ENCODE measurements around the gene FBXO27. TPM values are rescaled to one million over a fixed set of nuclear protein-coding genes. Genes with fewer than 3 reads are reported as not detected.
"Not testable (repeated sequence)": the region's sequence is repeated elsewhere in the genome, so short reads cannot be mapped to it uniquely, and the experiment has no call there.

FBXO27 gene
- total RNA-seq, 2 experiments from 2014 or later = not detected

DNA sequence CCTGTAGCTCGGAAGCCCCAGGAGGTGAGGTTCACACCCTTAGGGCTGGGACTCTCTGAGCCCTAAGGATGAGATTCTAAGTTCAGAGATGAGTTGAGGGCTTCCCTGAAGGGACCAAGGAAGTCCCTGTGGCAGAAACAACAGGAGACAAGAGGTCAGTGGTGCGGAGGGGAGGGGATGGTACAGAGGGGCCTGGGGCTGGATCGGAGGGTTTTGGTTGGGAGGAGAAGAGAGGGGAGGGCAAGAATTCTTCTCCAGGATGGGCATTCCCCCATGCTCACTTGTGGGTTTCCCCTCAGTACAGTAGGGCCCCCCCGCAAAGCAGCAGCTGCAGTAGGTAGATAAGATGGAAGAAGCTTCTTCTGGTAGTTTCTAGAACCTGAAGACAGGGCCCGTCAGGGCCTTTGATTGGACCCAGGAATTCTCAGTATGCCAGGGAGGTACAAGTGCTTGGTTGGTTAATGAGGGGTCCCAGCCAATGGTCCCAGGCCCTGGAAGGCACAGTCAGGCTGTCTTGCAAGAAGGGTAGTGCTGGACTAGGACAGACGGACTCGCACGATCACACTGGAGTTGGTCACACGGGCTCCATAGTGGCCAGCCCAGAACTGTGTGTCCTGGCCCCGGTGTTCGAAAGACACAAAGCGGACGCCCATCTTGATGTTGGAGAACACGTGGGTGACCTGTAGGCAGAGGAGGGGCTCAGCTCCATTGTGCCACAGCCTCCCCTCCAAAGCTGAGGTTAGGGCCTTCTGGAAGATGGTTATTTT is 7.3 kb downstream of the FBXO27 start:
- DNase-seq (no peak), ATAC-seq (ENCODE audit: low read depth) (no peak)
- H3K27me3 Mint-ChIP-seq = peaks cover 10% of the 10 kb centered on the region
- no peaks in the 10 kb centered on the region for H3K4me1 Mint-ChIP-seq
- H3K27ac Mint-ChIP-seq = no peak overlapping the region
- H3K9me3 Mint-ChIP-seq = peaks cover 3% of the 10 kb centered on the region
- POLR2A ChIA-PET = no interaction called here
- H3K36me3 Mint-ChIP-seq = no peaks in the 10 kb centered on the region
- no peak overlapping the region for H3K4me3 Mint-ChIP-seq

DNA sequence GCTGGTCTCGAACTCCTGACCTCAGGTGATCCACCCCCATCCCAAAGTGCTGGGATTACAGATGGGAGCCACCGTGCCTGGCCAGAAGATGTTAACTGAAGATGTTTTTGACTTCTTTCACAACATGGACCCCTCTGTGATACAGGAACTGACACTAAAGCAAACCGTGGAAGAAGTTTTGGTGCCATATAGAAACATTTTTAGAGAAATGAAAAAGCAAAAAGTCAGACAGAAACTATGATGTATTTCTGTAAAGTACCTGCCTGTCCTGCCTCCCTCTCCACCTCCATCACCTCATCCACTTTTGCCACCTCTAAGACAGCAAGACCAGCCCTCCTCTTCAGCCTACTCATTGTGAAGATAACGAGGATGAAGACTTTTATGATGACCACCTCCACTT is 11.3 kb downstream of the FBXO27 start:
- no peaks in the 10 kb centered on the region for H3K4me1 Mint-ChIP-seq
- peaks cover 15% of the 10 kb centered on the region for H3K27me3 Mint-ChIP-seq
- POLR2A ChIA-PET = no interaction called here
- no peak for ATAC-seq (ENCODE audit: low read depth)
- no peaks in the 10 kb centered on the region for H3K9me3 Mint-ChIP-seq
- DNase-seq = no peak
- H3K27ac Mint-ChIP-seq = no peak overlapping the region
- H3K36me3 Mint-ChIP-seq = no peaks in the 10 kb centered on the region
- H3K4me3 Mint-ChIP-seq = no peak overlapping the region

DNA sequence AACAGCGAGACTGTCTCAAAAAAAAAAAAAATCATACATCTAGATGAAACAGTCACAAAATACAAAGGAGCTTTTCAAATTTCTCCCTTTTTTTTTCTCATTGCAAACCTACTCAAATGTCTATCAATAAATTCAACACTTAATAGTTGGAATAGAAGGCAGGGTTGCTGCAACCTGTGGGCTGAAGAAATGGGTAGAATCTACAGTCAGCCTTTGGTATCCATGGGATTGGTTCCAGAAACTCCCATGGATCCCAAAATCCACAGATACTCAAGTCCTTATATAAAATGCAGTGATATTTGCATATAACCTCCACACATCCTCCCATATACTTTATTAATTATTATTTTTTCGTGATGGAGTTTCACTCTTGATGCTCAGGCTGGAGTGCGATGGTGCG is 14.7 kb downstream of the FBXO27 start:
- no peaks in the 10 kb centered on the region for H3K9me3 Mint-ChIP-seq
- peaks cover 22% of the 10 kb centered on the region for H3K27me3 Mint-ChIP-seq
- H3K4me1 Mint-ChIP-seq = no peaks in the 10 kb centered on the region
- H3K27ac Mint-ChIP-seq = no peak overlapping the region
- DNase-seq (no peak), ATAC-seq (ENCODE audit: low read depth) (no peak)
- H3K4me3 Mint-ChIP-seq = no peak overlapping the region
- H3K36me3 Mint-ChIP-seq = no peaks in the 10 kb centered on the region
- POLR2A ChIA-PET = no interaction called here

DNA sequence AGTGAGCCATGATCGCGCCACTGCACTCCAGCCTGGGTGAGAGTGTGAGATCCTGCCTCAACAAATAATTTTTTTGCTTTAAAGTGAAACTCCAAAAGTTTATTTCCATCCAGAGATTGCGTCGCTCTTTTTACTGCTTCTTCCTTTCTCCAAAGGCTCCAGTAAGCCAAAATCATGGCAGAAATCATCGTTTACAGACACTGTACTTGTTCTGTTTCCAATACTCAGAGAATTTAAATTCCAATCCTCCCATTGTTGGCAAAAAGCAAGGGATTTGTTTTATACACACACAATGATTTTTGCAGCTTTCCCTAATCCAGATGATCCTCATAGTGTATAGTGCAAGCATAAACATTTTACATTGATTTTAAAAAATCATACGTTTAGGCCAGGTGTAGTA is 15.3 kb downstream of the FBXO27 start:
- H3K9me3 Mint-ChIP-seq = no peaks in the 10 kb centered on the region
- H3K27ac Mint-ChIP-seq = no peak overlapping the region
- no peaks in the 10 kb centered on the region for H3K36me3 Mint-ChIP-seq
- DNase-seq (no peak), ATAC-seq (ENCODE audit: low read depth) (no peak)
- H3K4me1 Mint-ChIP-seq = no peaks in the 10 kb centered on the region
- peaks cover 22% of the 10 kb centered on the region for H3K27me3 Mint-ChIP-seq
- H3K4me3 Mint-ChIP-seq = no peak overlapping the region
- POLR2A ChIA-PET = no interaction called here

DNA sequence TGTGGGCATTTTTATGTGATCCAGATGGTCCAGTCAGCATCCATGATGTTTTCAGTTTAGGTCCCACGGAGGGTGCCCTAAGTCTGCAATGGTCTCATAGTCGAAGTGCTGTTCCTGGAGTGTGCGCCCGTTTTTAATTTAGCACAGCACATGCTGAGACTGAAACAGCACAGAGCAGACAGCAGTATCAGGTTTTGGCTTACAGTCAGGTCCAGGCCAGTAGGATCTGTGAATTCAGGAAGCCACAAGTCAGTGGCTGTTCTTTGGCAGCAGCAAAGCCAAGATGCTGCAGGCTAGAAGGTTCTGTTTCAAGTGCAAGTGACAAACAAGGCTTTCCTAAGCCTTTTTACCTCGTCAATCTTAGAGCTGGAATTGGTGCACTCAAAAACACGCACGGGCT is 18.3 kb downstream of the FBXO27 start:
- DNase-seq (no peak), ATAC-seq (ENCODE audit: low read depth) (no peak)
- Mint-ChIP-seq H3K27me3 (peaks cover 20% of the 10 kb centered on the region), H3K4me3 (no peak overlapping the region), H3K36me3 (no peaks in the 10 kb centered on the region), H3K9me3 (no peaks in the 10 kb centered on the region), H3K4me1 (no peaks in the 10 kb centered on the region), H3K27ac (no peak overlapping the region)
- POLR2A ChIA-PET = no interaction called here

DNA sequence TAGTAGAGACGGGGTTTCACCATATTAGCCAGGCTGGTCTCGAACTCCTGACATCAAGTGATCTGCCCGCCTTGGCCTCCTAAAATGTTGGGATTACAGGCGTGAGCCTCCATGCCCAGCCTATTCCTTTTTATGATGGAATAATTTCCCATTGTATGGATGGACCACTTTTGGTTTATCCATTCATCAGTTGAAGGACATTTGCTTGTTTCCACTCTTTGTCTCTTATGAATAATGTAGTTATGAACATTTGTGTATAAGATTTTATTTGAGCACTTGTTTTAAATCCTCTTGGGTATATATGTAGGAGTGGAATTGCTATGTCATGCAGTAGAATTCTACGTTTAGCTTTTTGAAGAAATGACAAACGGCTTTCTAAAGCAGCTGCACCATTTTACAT is 23.3 kb downstream of the FBXO27 start:
- Mint-ChIP-seq H3K36me3 (no peaks in the 10 kb centered on the region), H3K9me3 (no peaks in the 10 kb centered on the region), H3K27me3 (peaks cover 11% of the 10 kb centered on the region), H3K4me1 (peaks cover 4% of the 10 kb centered on the region), H3K27ac (no peak overlapping the region), H3K4me3 (no peak overlapping the region)
- POLR2A ChIA-PET = interaction anchor here (0.5 kb wide), 1 partner anchor 27 kb away, joined by 7 read pairs; no protein-coding TSS in a partner anchor
- no peak for DNase-seq
- ATAC-seq (ENCODE audit: low read depth) = no peak

DNA sequence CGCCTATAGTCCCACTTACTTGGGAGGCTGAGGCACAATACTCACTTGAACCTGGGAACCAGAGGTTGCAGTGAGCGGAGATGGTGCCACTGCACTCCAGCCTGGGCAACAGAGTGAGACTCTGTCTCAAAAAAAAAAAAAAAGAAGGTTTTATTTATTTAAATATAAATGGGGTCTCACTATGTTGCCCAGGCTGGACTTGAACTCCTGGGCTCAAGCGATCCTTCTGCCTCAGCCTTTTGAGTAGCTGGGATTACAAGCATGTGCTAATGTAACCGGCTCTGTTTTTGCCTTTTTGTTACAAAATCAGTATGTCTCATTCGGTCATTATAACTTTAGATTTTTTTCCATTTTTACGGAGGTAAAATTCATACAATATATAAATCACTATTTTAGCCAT is 24.2 kb downstream of the FBXO27 start:
- Mint-ChIP-seq H3K27me3 (peaks cover 15% of the 10 kb centered on the region), H3K4me1 (peaks cover 4% of the 10 kb centered on the region), H3K27ac (no peak overlapping the region), H3K4me3 (no peak overlapping the region), H3K9me3 (no peaks in the 10 kb centered on the region), H3K36me3 (no peaks in the 10 kb centered on the region)
- POLR2A ChIA-PET = interaction anchor here (0.6 kb wide), 2 partner anchors 107 to 1041 kb away, joined by 4 read pairs; no protein-coding TSS in a partner anchor
- DNase-seq (no peak), ATAC-seq (ENCODE audit: low read depth) (no peak)

DNA sequence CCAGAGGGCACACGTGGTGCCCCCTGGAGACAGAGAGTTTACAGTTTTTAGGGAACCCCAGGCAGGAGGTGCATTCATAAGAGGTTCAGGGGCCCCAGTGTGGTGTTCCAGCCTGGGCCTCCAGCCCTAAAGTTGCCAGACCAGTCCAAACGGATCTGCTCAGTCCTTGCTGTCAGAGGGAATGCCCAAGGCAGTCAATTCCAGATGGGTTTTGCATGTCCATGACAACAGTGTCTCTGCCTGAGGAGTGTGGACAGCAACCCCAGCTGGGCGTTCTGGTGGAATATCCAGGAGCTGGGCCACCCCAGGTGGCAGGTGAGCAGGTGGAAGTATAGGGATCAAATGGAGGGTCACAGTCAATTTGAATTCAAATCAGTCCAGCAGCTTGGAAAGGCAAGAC is 25.3 kb downstream of the FBXO27 start:
- H3K27me3 Mint-ChIP-seq = peaks cover 15% of the 10 kb centered on the region
- DNase-seq = no peak
- POLR2A ChIA-PET = interaction anchor here (0.6 kb wide), 1 partner anchor 600 kb away, joined by 3 read pairs; no protein-coding TSS in a partner anchor
- H3K36me3 Mint-ChIP-seq = no peaks in the 10 kb centered on the region
- H3K4me3 Mint-ChIP-seq = no peak overlapping the region
- H3K9me3 Mint-ChIP-seq = no peaks in the 10 kb centered on the region
- peaks cover 4% of the 10 kb centered on the region for H3K4me1 Mint-ChIP-seq
- ATAC-seq (ENCODE audit: low read depth) = no peak
- no peak overlapping the region for H3K27ac Mint-ChIP-seq

DNA sequence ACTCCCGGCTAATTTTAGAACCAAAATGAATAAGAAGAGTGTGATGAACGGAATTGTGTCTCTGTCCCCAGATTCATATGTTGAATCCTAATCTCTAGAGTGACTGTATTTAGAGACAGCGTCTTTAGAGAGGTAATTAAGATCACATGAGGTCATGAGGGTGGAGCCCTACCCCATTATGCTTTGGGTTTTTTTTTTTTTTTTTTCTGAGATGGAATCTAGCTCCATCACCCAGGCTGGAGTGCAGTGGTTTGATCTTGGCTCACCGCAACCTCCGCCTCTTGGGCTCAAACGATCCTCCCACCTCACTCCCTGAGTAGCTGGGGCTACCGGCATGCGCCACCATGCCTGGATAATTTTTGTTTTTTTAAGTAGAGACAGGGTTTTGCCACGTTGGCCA is 27.9 kb downstream of the FBXO27 start:
- Mint-ChIP-seq H3K27ac (no peak overlapping the region), H3K27me3 (peaks cover 10% of the 10 kb centered on the region), H3K9me3 (no peaks in the 10 kb centered on the region), H3K4me3 (no peak overlapping the region), H3K36me3 (no peaks in the 10 kb centered on the region), H3K4me1 (peaks cover 4% of the 10 kb centered on the region)
- no peak for ATAC-seq (ENCODE audit: low read depth)
- DNase-seq = no peak
- POLR2A ChIA-PET = no interaction called here

DNA sequence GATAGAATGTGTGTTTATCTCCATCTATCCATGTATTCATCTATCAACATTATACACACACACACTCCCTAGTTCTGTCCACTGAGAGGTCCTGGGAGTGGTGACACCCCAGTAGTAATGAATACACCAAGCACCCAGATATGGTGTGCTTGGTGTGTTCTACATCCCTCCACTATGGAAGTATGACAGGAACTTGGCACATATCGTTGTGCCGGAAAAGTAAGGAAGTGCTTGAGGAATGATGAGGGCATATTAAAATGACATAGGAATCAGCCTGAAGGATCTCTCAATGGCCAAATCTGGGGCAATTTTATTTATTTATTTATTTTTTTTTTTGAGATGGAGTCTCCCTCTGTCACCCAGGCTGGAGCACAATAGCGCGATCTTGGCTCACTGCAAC is 28.6 kb downstream of the FBXO27 start:
- POLR2A ChIA-PET = no interaction called here
- DNase-seq (no peak), ATAC-seq (ENCODE audit: low read depth) (no peak)
- Mint-ChIP-seq H3K4me3 (no peak overlapping the region), H3K36me3 (no peaks in the 10 kb centered on the region), H3K27me3 (peaks cover 10% of the 10 kb centered on the region), H3K9me3 (no peaks in the 10 kb centered on the region), H3K4me1 (peaks cover 4% of the 10 kb centered on the region), H3K27ac (no peak overlapping the region)

DNA sequence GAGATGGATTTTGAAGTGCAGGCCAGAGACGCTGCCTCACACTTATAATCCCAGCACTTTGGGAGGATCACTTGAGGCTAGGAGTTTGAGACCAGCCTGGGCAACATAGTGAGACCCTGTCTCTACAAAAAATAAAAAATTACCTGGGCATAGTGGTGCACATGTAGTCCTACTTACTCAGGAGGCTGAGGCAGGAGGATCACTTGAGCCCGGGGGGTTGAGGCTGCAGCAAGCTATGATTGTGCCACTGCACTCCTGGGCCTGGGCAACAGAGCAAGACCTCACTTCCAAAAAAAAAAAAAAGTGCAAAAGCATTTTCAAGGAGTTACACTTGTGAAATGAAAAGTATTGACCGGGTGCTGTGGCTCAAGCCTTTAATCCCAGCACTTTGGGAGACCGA is 29.2 kb downstream of the FBXO27 start:
- no peaks in the 10 kb centered on the region for H3K9me3 Mint-ChIP-seq

DNA sequence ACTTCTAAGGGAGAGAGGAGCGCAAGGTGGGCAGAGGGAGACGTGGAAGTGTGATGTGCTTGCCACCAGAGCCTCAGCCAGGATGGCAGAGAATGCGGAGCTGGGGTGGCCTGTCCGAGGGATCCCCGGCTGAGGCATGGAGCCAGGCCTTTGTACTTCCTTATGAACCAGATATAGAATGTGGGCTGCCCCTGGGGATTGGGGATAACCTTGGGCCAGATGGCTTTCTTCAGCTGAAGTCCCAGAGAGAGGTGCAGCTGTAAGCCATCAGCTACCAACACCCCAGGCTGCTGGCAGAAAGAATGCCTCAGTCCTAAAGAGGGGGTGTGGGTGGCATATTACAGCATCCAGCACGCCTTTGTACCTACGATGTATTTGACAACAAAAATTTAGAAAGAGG is 31.3 kb downstream of the FBXO27 start:
- no peaks in the 10 kb centered on the region for H3K36me3 Mint-ChIP-seq
- ATAC-seq (ENCODE audit: low read depth) (no peak), DNase-seq (no peak)
- H3K4me1 Mint-ChIP-seq = peaks cover 4% of the 10 kb centered on the region
- no peaks in the 10 kb centered on the region for H3K9me3 Mint-ChIP-seq
- no peak overlapping the region for H3K27ac Mint-ChIP-seq
- POLR2A ChIA-PET = no interaction called here
- no peak overlapping the region for H3K4me3 Mint-ChIP-seq
- H3K27me3 Mint-ChIP-seq = peaks cover 12% of the 10 kb centered on the region

More for the DNA sequence above, 29.2 kb downstream of the FBXO27 start:
- Mint-ChIP-seq H3K27me3 (peaks cover 10% of the 10 kb centered on the region), H3K4me1 (peaks cover 4% of the 10 kb centered on the region), H3K36me3 (no peaks in the 10 kb centered on the region), H3K4me3 (no peak overlapping the region), H3K27ac (no peak overlapping the region)
- no peak for DNase-seq
- POLR2A ChIA-PET = interaction anchor here (0.6 kb wide), 1 partner anchor 64 kb away, joined by 4 read pairs; no protein-coding TSS in a partner anchor
- ATAC-seq (ENCODE audit: low read depth) = no peak

DNA sequence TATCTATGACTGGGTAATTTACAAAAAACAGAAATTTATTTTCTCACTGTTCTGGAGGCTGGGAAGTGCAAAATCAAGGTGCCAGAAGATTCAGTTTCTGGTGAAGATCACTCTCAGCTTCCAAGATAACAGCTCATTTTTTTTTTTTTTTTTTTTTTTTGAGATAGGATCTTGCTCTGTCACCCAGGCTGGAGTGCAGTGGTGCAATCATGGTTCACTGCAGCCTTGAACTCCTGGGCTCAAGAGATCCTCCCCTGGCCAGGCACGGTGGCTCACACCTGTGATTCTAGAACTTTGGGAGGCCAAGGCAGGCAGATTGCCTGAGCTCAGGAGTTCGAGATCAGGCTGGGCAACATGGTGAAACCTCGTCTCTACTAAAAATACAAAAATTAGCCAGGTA is 34.8 kb downstream of the FBXO27 start:
- DNase-seq; H3K36me3 Mint-ChIP-seq; POLR2A ChIA-PET; H3K9me3 Mint-ChIP-seq; ATAC-seq (ENCODE audit: low read depth); H3K27me3 Mint-ChIP-seq; H3K27ac Mint-ChIP-seq; H3K4me3 Mint-ChIP-seq; H3K4me1 Mint-ChIP-seq: not testable (repeated sequence)

DNA sequence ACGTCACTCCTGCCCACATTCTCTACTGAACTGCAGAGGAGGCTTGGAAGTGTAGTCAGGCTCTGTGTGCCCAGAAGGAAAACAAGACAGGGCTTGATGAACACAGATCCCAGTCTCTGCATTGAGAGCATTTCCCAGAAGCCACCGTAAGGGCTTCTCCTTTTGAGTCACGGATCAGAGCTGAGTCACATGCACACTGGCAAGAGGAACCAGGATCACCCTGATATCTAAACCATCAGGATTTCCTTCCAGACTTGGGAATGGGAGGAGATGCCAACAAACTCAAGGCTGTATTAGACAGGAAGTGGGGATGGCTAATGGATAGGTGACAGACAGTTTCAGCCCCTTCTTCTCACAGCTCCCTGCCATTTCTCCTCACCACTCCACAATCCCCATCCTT is 39.1 kb downstream of the FBXO27 start:
- Mint-ChIP-seq H3K27me3 (peaks cover 25% of the 10 kb centered on the region), H3K27ac (no peak overlapping the region), H3K4me1 (peaks cover 6% of the 10 kb centered on the region), H3K9me3 (no peaks in the 10 kb centered on the region), H3K4me3 (no peak overlapping the region), H3K36me3 (no peaks in the 10 kb centered on the region)
- no peak for ATAC-seq (ENCODE audit: low read depth)
- POLR2A ChIA-PET = no interaction called here
- DNase-seq = no peak
